IMR-90 (cell line): ENCODE measurements around the gene ADM2. TPM values are rescaled to one million over a fixed set of nuclear protein-coding genes. Genes with fewer than 3 reads are reported as not detected.

Source experiments
- ATAC-seq: fragments of 200-7000 bp; cut with Tn5 transposase; 2 replicates; pipeline ENCODE4 v1.9.1; 2020; ENCODE audit warnings: low read depth, mild to moderate bottlenecking, moderate library complexity
- BruUV-seq: library from RNA; stranded (reverse); fragments of 400-500 nt; replicated peaks from 2 replicates; lab custom pipeline; 2021; lab: Mats Ljungman, UMichigan
- CTCF ChIA-PET: fragments of 300-600 bp; formaldehyde crosslinking; extraction: SDS; loops from one replicate; lab custom pipeline; 2021; ENCODE audit warnings: antibody characterized with exemption; lab: Yijun Ruan, JAX
- POLR2A ChIA-PET: fragments of 300-600 bp; sonication (Branson Sonifier 250); formaldehyde crosslinking; loops from one replicate; lab custom pipeline; 2022; ENCODE audit warnings: antibody characterized with exemption; ENCODE audit not compliant: unreplicated experiment; lab: Charles Lee
- DNase-seq: peaks from one replicate; pipeline ENCODE4 v3.0.0; 2013
- H2AFZ ChIP-seq: replicated peaks from 2 replicates; pipeline ENCODE3; 2013; ENCODE audit warnings: low read length, mild to moderate bottlenecking; ENCODE audit not compliant: poor library complexity
- H2AK5ac ChIP-seq: 2 replicates; pipeline ENCODE4 v1.6.1; 2013; ENCODE audit warnings: low read depth, low read length, inconsistent platforms
- H2AK9ac ChIP-seq: replicated peaks from 2 replicates; pipeline ENCODE3; 2013; ENCODE audit warnings: mild to moderate bottlenecking, low read depth, low read length, moderate library complexity; ENCODE audit not compliant: poor library complexity
- H2BK120ac ChIP-seq: 2 replicates; pipeline ENCODE4 v1.6.1; 2013; ENCODE audit warnings: low read depth, low read length, inconsistent platforms
- H2BK15ac ChIP-seq: 3 replicates; pipeline ENCODE4 v1.6.1; 2013; ENCODE audit warnings: low read depth, low read length, inconsistent platforms
- H2BK20ac ChIP-seq: 2 replicates; pipeline ENCODE4 v1.6.1; 2013; ENCODE audit warnings: low read depth, mild to moderate bottlenecking, inconsistent platforms, low read length, moderate library complexity
- H2BK5ac ChIP-seq: 2 replicates; pipeline ENCODE4 v1.6.1; 2013; ENCODE audit warnings: mild to moderate bottlenecking, low read depth, low read length, inconsistent platforms; ENCODE audit not compliant: poor library complexity, severe bottlenecking
- H3K14ac ChIP-seq: replicated peaks from 2 replicates; pipeline ENCODE4 v1.6.1; 2013; ENCODE audit warnings: low read depth, low read length, inconsistent platforms
- H3K18ac ChIP-seq: 2 replicates; pipeline ENCODE4 v1.6.1; 2013; ENCODE audit warnings: low read depth, low read length, control low read depth
- H3K23ac ChIP-seq: 2 replicates; pipeline ENCODE4 v1.6.1; 2013; ENCODE audit warnings: low read depth, low read length, inconsistent platforms
- H3K27ac ChIP-seq: 2 replicates; pipeline ENCODE4 v1.5.1; 2013; ENCODE audit warnings: mild to moderate bottlenecking, control low read depth, low read length; ENCODE audit not compliant: insufficient read depth
- H3K27me3 ChIP-seq: 2 replicates; pipeline ENCODE4 v1.6.1; 2013; ENCODE audit warnings: low read length; ENCODE audit not compliant: control insufficient read depth, insufficient read depth
- H3K36me3 ChIP-seq: 2 replicates; pipeline ENCODE4 v1.6.1; 2013; ENCODE audit warnings: low read length, mixed read lengths; ENCODE audit not compliant: control insufficient read depth, insufficient read depth
- H3K4ac ChIP-seq: 2 replicates; pipeline ENCODE4 v1.6.1; 2013; ENCODE audit warnings: low read depth, low read length, inconsistent platforms
- H3K4me1 ChIP-seq: 2 replicates; pipeline ENCODE4 v1.6.1; 2013; ENCODE audit warnings: low read length, mixed read lengths; ENCODE audit not compliant: control insufficient read depth, insufficient read depth
- H3K4me2 ChIP-seq: 2 replicates; pipeline ENCODE4 v1.6.1; 2013; ENCODE audit warnings: low read depth, mild to moderate bottlenecking, control low read depth, low read length, moderate library complexity
- H3K4me3 ChIP-seq: 2 replicates; pipeline ENCODE4 v1.5.1; 2013; ENCODE audit warnings: low read depth, mild to moderate bottlenecking, control low read depth, low read length, moderate library complexity; ENCODE audit not compliant: insufficient read depth
- H3K56ac ChIP-seq: 2 replicates; pipeline ENCODE4 v1.6.1; 2013; ENCODE audit warnings: low read length, inconsistent platforms; ENCODE audit not compliant: insufficient read depth; ENCODE audit errors: extremely low read depth
- H3K79me1 ChIP-seq, 2 experiments: 2 replicates each; pipeline ENCODE4 v1.6.1; 2013; ENCODE audit warnings: low read length in 2 of 2, inconsistent platforms in 1 of 2, low read depth in 1 of 2
- H3K9ac ChIP-seq: 2 replicates; pipeline ENCODE4 v1.6.1; 2013; ENCODE audit warnings: low read depth, low read length, control low read depth
- H3K9me1 ChIP-seq: 2 replicates; pipeline ENCODE4 v1.6.1; 2013; ENCODE audit warnings: low read length, inconsistent platforms; ENCODE audit not compliant: insufficient read depth
- H3K9me3 ChIP-seq: 2 replicates; pipeline ENCODE4 v1.6.1; 2013; ENCODE audit warnings: low read length; ENCODE audit not compliant: control insufficient read depth, insufficient read depth
- H4K20me1 ChIP-seq: 2 replicates; pipeline ENCODE4 v1.6.1; 2013; ENCODE audit warnings: low read length, inconsistent platforms; ENCODE audit not compliant: insufficient read depth
- H4K5ac ChIP-seq: 2 replicates; pipeline ENCODE4 v1.6.1; 2013; ENCODE audit warnings: mild to moderate bottlenecking, low read depth, low read length, control low read depth
- H4K8ac ChIP-seq, 2 experiments: 2 replicates each; pipeline ENCODE4 v1.6.1; 2013; ENCODE audit warnings: low read depth in 2 of 2, low read length in 2 of 2, control low read depth in 1 of 2, inconsistent platforms in 1 of 2
- H4K91ac ChIP-seq: 2 replicates; pipeline ENCODE4 v1.6.1; 2013; ENCODE audit warnings: low read depth, low read length, inconsistent platforms; ENCODE audit not compliant: insufficient read depth
- BHLHE40 ChIP-seq: fragments of 150-350 bp; IDR thresholded peaks from 2 replicates; pipeline ENCODE4 v1.6.1; 2016; ENCODE audit warnings: mild to moderate bottlenecking, low read depth, low read length
- CEBPB ChIP-seq: IDR thresholded peaks from 2 replicates; pipeline ENCODE4 v1.6.1; 2012; ENCODE audit warnings: low read depth, low read length, improper control_type of control experiment
- CHD1 ChIP-seq: IDR thresholded peaks from 2 replicates; pipeline ENCODE4 v1.6.1; 2012; ENCODE audit warnings: low read depth, low read length, improper control_type of control experiment
- FOS ChIP-seq: fragments of 150-350 bp; IDR thresholded peaks from 2 replicates; pipeline ENCODE4 v1.6.1; 2016; ENCODE audit warnings: low read depth, low read length
- MAFK ChIP-seq: IDR thresholded peaks from 2 replicates; pipeline ENCODE4 v1.6.1; 2012; ENCODE audit warnings: low read depth, low read length, improper control_type of control experiment
- MAZ ChIP-seq: IDR thresholded peaks from 2 replicates; pipeline ENCODE4 v1.6.1; 2012; ENCODE audit warnings: low read depth, mild to moderate bottlenecking, low read length, improper control_type of control experiment, moderate library complexity, borderline replicate concordance
- MXI1 ChIP-seq: IDR thresholded peaks from 2 replicates; pipeline ENCODE4 v1.6.1; 2012; ENCODE audit warnings: low read depth, mild to moderate bottlenecking, low read length, moderate library complexity, borderline replicate concordance
- NFE2L2 ChIP-seq: fragments of 150-350 bp; IDR thresholded peaks from 2 replicates; pipeline ENCODE4 v1.6.1; 2016; ENCODE audit warnings: low read depth, mild to moderate bottlenecking, low read length
- POLR2A ChIP-seq: IDR thresholded peaks from 2 replicates; pipeline ENCODE4 v1.6.1; 2012; ENCODE audit warnings: mild to moderate bottlenecking, low read depth, low read length
- RAD21 ChIP-seq: IDR thresholded peaks from 2 replicates; pipeline ENCODE4 v1.6.1; 2012; ENCODE audit warnings: low read length, improper control_type of control experiment
- SMC3 ChIP-seq: fragments of 150-350 bp; IDR thresholded peaks from 2 replicates; pipeline ENCODE4 v1.6.1; 2016; ENCODE audit warnings: low read depth, mild to moderate bottlenecking, antibody characterized with exemption, low read length, moderate library complexity
- WGBS, 2 experiments: methylation state at CpG; one replicate each; pipeline versions ENCODE4 v1.1.5 to v1.1.7; 2013; ENCODE audit warnings: missing lambda C conversion rate in 2 of 2; ENCODE audit not compliant: insufficient read length in 1 of 2; ENCODE audit errors: extremely low coverage in 2 of 2; 5-methylcytosine and 5-hydroxymethylcytosine counted together
- dilution Hi-C: fragments of 300-500 bp; cut with HindIII; formaldehyde crosslinking; loops from one replicate; pipeline ENCODE4 v1.14.3; 2018; ENCODE audit warnings: low sequenced_read_pairs; ENCODE audit not compliant: unreplicated experiment
- in situ Hi-C: fragments of 300-500 bp; cut with MboI; formaldehyde crosslinking; loops from 3 replicates; pipeline ENCODE4 v1.14.3; 2019; ENCODE audit warnings: low sequenced_read_pairs, inconsistent platforms, mixed read lengths
- intact Hi-C: fragments of 100-400 bp; cut with micrococcal nuclease; formaldehyde crosslinking; loops from 2 replicates; pipeline ENCODE4 v1.10.0; 2022
- polyA plus RNA-seq, 3 experiments: library from polyadenylated mRNA; depleted of rRNA; stranded (reverse); fragments of >200 nt; gene quantifications; 2 replicates each; pipeline ENCODE4 v1.2.3, GENCODE V29; 2012; ENCODE audit warnings: low replicate concordance in 1 of 3
- total RNA-seq: library from RNA; depleted of rRNA; stranded (reverse); fragments of >200 nt; gene quantifications from 2 replicates; pipeline ENCODE4 v1.2.3, GENCODE V29; 2012
- TF ChIP-seq, protein P1 (sequence below): fragments of 150-350 bp; IDR thresholded peaks from 2 replicates; pipeline ENCODE4 v1.6.1; 2016; ENCODE audit warnings: low read depth, mild to moderate bottlenecking, low read length, moderate library complexity, borderline replicate concordance
- TF ChIP-seq, protein P2 (sequence below): fragments of 150-350 bp; IDR thresholded peaks from 2 replicates; pipeline ENCODE4 v1.6.1; 2017; ENCODE audit warnings: mild to moderate bottlenecking, antibody characterized with exemption, low read length, low read depth
- TF ChIP-seq, protein P3 (sequence below): conservative IDR thresholded peaks from 2 replicates; pipeline ENCODE4 v1.5.1; 2012; ENCODE audit warnings: mild to moderate bottlenecking, low read depth, low read length, improper control_type of control experiment

Gene ADM2
- total and polyA plus RNA-seq, 2 of the 4 experiments (the other 2 are of a cell fraction): 0.18 to 2.3 TPM

DNA sequence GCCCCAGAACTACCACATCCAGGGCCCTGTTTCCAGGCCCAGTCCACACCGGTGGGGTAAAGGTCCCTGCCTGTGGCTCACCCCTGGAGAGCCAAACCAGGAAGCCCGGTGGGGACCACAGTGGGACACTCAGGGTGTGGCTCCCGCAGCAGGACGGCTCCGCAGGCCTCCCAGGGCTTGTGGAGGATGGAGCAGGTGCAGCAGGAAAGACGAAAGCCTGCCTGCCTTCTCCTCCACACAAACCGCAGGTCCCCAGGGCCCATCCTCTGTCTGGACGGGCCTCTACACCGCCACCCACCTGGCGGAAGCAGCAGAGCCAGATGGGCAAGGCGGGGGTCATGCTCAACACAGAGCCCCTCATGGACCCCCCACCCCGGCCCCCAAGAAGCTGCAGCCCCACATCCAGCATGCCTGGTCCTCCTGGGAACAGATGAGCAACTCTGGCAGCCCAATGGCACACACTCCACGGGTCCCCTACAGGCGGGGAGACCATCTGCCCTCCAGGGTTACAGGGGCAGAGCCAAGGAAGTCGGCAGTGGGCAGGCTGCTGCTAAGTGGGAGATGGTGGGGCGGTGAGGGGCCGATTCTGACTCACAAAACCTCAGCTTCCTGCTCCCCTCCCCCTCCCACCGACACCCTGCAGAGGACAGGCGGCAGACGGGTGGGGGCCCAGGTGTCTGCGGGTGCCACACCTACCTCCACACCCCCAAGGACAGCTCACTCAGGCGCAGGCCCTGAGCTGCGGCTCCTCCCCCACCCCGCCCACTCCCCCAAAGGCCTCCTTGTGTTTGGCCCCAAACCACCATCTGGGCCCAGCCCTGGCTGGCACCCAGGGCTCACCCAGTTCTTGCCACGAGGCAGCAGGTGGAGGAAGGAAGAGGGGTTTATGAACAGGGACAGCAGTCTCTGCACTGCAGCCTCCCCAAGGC, 11.7 kb upstream of the ADM2 start:
- H2AK5ac ChIP-seq: peak overlapping the region; percentile 1; the same call in 1 of the 2 replicates
- peaks cover 22% of the 10 kb centered on the region for H3K4me1 ChIP-seq
- no peak overlapping the region for H3K18ac ChIP-seq
- peaks cover 24 to 72% of the 10 kb centered on the region in 2 experiments; a peak in 3 of 4 replicates for H3K79me1 ChIP-seq
- no peak overlapping the region for H3K4me2 ChIP-seq
- H3K4ac ChIP-seq: no peak overlapping the region
- H4K5ac ChIP-seq: no peak overlapping the region
- 100% methylated on average over 5 of the region's 25 CpGs; no CpG with 5 or more reads in 1 of the 2 experiments for WGBS, 2 experiments
- no peak overlapping the region for H2BK20ac ChIP-seq
- peak overlapping the region; percentile 52 for H2AK9ac ChIP-seq
- peak overlapping the region; percentile 43 for H2AFZ ChIP-seq
- dilution Hi-C loops: no loop called here
- H2BK120ac ChIP-seq: no peak overlapping the region
- no peak overlapping the region for H3K27ac ChIP-seq
- H3K4me3 ChIP-seq: no peak overlapping the region
- ATAC-seq: no peak
- H3K9me1 ChIP-seq: peaks cover 20% of the 10 kb centered on the region
- no peak overlapping the region; the same call in 1 of the 2 replicates for H3K9ac ChIP-seq
- H3K27me3 ChIP-seq: no peaks in the 10 kb centered on the region
- H2BK5ac ChIP-seq: no peak overlapping the region
- intact Hi-C loops: no loop called here
- H3K36me3 ChIP-seq: peaks cover 34% of the 10 kb centered on the region
- H3K23ac ChIP-seq: peak overlapping the region; percentile 8; the same call in 1 of the 2 replicates
- no peak overlapping the region for H4K8ac ChIP-seq
- no TSS peak for BruUV-seq
- ChIA-PET CTCF (no interaction called here), POLR2A (no interaction called here)
- in situ Hi-C loops: no loop called here
- no peak overlapping the region for H3K14ac ChIP-seq
- H3K56ac ChIP-seq: no peak overlapping the region
- no peak overlapping the region for H2BK15ac ChIP-seq
- no peak overlapping the region for H4K91ac ChIP-seq
- no peaks in the 10 kb centered on the region for H3K9me3 ChIP-seq
- peaks cover 67% of the 10 kb centered on the region for H4K20me1 ChIP-seq
- peak; percentile 13 for DNase-seq
- TF ChIP-seq RAD21 (no peak), CEBPB (no peak), SMC3 (no peak), MAZ (no peak), POLR2A (no peak), BHLHE40 (no peak), FOS (no peak), MAFK (no peak), CHD1 (no peak), MXI1 (no peak), NFE2L2 (no peak)
- TF ChIP-seq, protein P1, sequence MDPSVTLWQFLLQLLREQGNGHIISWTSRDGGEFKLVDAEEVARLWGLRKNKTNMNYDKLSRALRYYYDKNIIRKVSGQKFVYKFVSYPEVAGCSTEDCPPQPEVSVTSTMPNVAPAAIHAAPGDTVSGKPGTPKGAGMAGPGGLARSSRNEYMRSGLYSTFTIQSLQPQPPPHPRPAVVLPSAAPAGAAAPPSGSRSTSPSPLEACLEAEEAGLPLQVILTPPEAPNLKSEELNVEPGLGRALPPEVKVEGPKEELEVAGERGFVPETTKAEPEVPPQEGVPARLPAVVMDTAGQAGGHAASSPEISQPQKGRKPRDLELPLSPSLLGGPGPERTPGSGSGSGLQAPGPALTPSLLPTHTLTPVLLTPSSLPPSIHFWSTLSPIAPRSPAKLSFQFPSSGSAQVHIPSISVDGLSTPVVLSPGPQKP: no peak
- TF ChIP-seq, protein P2, sequence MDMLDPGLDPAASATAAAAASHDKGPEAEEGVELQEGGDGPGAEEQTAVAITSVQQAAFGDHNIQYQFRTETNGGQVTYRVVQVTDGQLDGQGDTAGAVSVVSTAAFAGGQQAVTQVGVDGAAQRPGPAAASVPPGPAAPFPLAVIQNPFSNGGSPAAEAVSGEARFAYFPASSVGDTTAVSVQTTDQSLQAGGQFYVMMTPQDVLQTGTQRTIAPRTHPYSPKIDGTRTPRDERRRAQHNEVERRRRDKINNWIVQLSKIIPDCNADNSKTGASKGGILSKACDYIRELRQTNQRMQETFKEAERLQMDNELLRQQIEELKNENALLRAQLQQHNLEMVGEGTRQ: no peak
- TF ChIP-seq, protein P3, sequence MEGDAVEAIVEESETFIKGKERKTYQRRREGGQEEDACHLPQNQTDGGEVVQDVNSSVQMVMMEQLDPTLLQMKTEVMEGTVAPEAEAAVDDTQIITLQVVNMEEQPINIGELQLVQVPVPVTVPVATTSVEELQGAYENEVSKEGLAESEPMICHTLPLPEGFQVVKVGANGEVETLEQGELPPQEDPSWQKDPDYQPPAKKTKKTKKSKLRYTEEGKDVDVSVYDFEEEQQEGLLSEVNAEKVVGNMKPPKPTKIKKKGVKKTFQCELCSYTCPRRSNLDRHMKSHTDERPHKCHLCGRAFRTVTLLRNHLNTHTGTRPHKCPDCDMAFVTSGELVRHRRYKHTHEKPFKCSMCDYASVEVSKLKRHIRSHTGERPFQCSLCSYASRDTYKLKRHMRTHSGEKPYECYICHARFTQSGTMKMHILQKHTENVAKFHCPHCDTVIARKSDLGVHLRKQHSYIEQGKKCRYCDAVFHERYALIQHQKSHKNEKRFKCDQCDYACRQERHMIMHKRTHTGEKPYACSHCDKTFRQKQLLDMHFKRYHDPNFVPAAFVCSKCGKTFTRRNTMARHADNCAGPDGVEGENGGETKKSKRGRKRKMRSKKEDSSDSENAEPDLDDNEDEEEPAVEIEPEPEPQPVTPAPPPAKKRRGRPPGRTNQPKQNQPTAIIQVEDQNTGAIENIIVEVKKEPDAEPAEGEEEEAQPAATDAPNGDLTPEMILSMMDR: no peak
